Myocyte (in vitro differentiated cells): ENCODE results near the gene SLFN13. TPM values are rescaled to one million over a fixed set of nuclear protein-coding genes. Genes with fewer than 3 reads are reported as not detected.
"Not testable (repeated sequence)": the region's sequence is repeated elsewhere in the genome, so short reads cannot be mapped to it uniquely, and the experiment has no call there.

Experiments
- DNase-seq: peaks from one replicate; pipeline ENCODE4 v3.0.0-alpha.2; 2012; ENCODE audit warnings: low read depth
- polyA plus RNA-seq: library from polyadenylated mRNA; unstranded; fragments of >200 nt; gene quantifications from one replicate; pipeline ENCODE4 v1.2.1, GENCODE V29; 2012; ENCODE audit warnings: missing spikeins
- total RNA-seq: library from RNA; depleted of rRNA; stranded (reverse); fragments of >200 nt; gene quantifications from 2 replicates; pipeline ENCODE4 v1.2.3, GENCODE V29; 2014

The SLFN13 gene, protein sequence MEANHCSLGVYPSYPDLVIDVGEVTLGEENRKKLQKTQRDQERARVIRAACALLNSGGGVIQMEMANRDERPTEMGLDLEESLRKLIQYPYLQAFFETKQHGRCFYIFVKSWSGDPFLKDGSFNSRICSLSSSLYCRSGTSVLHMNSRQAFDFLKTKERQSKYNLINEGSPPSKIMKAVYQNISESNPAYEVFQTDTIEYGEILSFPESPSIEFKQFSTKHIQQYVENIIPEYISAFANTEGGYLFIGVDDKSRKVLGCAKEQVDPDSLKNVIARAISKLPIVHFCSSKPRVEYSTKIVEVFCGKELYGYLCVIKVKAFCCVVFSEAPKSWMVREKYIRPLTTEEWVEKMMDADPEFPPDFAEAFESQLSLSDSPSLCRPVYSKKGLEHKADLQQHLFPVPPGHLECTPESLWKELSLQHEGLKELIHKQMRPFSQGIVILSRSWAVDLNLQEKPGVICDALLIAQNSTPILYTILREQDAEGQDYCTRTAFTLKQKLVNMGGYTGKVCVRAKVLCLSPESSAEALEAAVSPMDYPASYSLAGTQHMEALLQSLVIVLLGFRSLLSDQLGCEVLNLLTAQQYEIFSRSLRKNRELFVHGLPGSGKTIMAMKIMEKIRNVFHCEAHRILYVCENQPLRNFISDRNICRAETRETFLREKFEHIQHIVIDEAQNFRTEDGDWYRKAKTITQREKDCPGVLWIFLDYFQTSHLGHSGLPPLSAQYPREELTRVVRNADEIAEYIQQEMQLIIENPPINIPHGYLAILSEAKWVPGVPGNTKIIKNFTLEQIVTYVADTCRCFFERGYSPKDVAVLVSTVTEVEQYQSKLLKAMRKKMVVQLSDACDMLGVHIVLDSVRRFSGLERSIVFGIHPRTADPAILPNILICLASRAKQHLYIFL
- total RNA-seq, result 0.37 and 1.1 TPM in 2 replicates
- polyA plus RNA-seq, result 1.1 TPM

DNA sequence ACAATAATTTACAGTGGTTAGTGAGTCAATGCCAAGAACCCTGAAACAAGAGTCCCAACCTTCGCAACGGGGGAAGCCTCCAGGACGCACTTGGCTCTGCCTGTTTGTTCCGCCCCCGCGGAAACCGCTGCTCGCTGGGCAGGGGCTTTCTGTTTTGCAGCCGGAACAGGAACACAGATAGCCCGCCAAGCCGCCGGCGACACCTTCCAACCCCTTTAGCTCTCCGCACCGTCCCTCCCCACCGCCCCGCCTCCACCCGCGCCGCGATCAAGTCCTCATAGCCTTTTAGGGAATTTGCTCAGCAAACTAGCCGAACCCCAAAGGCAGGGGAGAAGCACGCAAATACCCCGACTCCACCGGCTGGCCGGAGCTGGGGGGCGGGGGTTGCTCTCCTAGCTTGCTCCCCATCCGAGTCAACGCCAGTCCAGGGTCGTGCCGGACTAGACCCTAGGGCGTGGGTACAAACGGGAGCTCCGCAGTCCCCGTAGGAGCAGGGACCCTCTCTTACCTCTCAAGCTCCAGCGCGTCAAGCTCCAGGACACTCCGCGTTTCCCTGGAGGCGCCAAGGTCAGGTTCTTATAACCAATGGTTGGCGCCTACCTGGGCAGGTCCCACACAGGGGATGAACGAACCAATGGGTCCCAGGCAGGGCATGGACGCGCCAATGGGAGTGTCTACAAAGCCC, at the start of gene SLFN13:
TSS of gene SLFN13 (minus strand) at position 553 of the 685 bp plus-strand sequence. CDS start 3,086 bp downstream, outside the sequence.
- peak; percentile 44 for DNase-seq

DNA sequence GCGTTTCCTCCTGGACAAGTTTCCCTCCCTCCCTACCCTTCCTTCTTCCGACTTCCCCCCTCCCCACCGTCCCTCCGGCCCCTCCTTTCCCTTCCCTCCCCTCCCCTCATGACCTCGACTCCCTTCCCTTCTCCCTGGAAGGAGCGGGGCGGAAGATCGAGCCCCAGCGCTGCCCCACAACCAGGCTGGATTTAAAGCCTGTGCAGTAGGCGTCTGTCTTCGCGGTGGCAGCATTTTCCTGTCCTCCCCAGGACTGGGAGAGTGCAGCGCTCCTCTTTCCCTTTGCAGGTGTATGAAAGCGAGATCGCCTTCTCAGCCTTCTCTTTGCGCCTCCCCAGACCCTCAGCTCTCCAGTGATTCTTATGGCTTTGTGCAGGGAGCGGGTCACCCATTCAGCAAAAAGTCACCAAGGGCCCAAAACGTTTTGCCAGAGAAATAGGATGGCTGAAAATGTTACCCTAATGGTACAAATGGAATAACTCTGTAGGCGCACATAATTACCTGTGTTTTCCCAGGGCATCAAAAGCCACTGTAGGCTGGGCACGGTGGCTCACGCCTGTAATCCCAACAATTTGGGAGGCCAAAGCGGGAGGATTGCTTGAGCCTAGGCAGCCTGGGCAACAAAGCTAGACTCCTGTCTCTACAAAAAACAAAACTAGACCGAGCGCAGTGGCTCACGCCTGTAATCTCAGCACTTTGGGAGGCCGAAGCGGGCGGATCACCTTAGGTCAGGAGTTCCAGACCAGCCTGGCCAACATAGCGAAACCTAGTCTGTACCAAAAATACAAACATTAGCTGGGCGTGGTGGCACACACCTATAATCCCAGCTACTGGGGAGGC, 48.1 kb upstream of the SLFN13 start:
- DNase-seq, result no peak

DNA sequence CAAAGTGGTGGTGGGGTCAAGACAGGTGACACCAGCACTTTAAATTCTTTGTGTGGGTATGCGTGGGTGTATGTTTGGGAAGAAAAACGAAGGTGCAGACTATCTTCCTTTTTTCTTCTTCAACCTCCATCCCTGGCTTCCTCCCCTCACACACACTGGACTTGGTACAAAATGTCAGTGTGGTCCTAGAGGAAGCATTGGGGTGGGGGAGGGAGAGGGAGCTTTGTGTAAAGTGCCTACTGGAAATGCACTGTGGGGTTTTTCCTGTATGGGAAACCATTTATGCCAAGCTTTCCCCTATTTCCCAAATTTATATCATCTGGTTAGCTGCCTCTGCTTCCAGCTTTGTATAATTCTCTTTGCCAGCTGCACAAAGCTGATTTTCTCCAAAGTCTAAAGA, 44.5 kb upstream of the SLFN13 start:
- DNase-seq, result no peak

DNA sequence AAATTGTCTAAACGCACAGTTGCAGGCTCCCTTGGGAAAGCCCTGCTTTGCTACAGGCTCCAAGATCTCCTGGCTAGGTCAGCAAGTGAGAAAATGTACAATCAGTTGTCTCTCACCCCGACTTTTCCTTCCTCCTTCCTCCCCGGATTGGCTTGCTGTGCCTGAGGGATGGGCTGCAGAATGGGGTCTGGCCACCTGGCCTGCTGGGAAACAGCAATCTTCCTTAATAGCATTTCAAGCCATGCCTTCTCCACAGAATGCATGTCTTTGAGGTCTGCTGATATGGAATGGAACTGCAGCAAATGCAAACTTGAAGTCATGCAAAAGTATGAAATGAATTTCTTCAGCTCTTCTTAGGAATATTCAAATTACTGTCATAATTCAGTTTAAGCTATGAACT, 42.9 kb upstream of the SLFN13 start:
- no peak for DNase-seq

DNA sequence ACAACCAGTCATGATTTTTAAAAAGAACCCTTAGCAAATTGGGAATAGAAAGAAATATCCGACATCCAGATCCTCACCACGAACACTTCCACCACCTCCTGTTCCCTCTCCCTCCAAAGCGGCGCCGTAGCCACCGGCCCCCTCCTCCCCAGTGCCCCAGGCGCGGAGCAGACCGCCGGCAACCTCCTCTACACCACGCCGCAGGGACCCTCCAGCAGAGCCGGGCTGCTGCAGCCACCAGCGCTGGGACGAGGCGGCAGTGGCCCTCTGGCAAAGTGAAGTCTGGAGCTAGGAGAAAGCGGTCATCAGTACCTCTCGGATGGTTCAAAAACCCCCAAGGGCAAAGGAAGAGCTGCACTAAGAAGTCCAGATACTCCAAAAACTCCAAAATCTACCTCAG, 41.4 kb upstream of the SLFN13 start:
- DNase-seq, result no peak

DNA sequence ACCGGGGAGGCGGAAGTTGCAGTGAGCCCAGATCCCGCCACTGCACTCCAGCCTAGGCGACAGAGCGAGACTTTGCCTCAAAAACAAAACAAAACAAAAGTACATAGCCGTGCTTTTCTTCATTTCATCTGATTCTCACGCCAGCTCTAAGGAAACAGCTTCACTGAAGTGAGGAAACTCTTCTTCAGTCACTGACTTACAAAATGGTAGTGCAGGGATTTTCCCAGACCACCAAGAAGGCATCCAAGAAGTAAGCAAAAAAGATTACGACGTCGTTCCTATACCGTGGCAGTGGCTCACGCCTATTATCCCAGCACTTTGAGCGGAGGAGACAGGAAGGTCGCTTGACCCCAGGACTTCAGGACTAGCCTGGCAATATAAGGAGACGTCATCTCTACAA, 40.4 kb upstream of the SLFN13 start:
- no peak for DNase-seq

DNA sequence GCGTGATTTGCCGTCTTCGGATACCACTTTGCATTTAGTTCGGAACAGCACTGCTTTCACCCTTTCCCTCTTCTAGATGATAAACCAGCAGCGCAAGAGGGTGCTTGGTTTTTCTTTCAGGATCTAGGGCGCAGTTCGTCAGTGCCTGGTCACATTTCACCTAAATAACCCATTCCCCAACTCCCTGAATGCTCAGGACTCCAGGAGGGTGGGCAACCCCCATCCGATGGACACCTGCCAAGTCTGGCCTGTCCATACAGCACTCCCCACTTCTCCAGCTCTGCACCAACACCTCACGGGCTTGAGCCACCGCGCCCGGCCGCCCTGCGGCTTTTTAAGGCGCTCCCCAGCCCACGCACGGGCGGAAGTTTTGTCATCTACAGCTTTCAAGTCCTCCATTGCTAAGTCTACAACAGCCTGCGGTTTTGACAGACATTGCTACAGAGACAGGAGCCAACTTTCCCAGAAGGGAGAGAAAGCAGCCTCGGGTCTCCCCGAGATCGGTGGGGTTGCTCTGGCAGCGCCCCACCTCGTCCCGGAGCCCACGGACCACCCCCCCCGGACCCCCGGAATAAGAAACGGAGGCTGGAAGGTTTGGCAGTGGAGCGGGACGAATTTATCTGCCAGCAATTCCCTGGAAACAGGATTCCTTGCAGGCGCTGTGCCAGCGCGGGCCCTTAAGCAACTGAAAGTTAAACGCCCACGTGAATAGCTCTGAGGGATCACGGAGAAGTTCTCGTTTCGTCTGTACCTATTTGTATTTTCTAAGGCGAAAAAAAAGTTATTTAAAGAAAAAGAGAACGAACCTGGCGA, 38.6 kb upstream of the SLFN13 start:
- DNase-seq, result peak; percentile 55

DNA sequence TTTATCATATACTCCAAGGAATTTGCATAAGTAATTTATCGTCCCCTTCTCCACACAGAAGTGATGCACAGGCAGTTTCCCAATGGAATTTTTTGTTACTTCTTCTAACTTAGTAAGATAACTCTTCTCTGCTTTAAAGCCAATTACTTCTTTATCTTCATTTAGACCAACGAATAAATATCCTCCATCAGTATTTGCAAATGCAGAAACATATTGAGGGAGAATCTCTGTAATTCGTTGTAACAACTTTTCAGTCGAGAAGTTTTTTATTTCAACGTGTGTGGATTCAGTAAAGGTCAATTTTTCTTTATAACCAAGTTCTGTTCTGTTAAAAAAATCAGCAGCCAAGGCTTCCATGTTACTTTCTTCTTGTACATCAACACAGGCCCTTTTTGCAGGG, 30.7 kb upstream of the SLFN13 start:
- DNase-seq, result no peak

DNA sequence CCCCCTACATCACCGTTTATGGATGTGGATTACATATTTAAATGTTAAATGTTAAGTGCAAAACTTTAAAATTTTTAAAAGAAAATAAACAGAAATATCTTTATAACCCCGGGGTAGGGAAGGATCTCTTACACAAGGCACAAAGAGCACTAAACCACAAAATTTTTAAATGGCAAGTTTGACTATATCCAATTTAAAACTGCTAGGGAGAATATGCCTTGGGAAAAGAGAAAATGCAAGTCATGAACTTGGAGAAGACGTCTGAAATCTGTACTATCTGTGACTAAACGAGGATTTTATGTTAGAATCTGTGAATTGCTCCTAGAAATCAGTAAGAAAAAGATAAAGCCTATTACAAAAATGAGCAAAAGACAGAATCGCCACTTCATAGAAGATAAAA, 28.7 kb upstream of the SLFN13 start:
- no peak for DNase-seq

DNA sequence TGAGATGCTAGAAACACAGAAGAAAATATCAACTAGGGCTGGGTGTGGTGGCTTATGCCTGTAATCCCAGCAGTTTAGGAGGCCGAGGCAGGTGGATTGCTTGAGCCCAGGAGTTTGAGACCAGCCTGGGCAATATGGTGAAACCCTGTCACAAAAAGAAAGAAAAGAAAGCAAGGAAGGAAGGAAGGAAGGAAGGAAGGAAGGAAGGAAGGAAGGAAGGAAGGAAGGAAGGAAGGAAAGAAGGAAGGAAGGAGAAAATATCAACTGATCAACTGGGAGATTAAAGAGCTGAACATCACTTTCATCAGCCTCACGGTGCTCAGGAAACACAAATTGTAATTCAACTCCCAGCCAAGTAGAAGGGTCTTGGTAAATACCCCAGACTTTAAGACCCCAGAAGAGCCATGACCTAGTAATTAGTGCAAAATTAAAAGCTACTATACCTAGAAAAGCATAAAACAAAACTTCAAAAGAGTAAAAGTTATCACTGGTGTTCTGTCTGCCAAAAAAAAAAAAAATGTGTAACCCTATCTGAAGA, 27.8 kb upstream of the SLFN13 start:
- no peak for DNase-seq

DNA sequence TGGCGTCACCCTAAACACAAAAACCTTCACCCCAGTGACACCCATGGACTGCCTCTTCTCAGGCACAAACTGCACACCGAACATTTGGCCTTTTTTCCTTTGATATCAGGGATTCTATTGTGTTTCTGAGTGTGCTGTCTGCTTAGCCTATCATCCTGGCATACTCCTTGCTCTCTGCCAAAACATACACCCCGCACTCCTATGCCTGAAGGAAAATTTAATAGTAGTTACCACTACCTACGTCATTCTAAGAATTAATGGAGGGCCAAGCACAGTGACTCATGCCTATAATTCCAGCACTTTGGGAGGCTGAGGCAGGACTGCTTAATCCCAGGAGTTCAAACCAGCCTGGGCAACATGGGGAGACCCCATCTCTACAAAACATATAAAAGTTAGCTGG, 19.9 kb upstream of the SLFN13 start:
- no peak for DNase-seq

DNA sequence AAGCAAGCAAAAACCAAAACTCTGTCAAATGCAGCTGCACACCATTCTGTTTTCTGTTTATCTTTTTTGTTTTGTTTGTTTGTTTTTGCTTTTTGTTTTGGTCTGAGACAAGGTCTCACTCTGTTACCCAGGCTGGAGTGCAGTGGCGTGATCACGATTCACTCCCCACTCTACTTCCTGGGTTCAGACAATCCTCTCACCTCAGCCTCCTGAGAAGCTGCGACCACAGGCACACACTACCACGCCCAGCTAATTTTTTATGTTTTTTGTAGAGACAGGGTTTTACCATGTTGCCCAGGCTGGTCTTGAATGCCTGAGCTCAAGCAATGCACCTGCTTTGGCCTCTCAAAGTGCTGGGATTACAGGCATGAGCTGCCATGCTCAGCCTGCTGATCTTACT, 19.3 kb upstream of the SLFN13 start:
- DNase-seq, result no peak

DNA sequence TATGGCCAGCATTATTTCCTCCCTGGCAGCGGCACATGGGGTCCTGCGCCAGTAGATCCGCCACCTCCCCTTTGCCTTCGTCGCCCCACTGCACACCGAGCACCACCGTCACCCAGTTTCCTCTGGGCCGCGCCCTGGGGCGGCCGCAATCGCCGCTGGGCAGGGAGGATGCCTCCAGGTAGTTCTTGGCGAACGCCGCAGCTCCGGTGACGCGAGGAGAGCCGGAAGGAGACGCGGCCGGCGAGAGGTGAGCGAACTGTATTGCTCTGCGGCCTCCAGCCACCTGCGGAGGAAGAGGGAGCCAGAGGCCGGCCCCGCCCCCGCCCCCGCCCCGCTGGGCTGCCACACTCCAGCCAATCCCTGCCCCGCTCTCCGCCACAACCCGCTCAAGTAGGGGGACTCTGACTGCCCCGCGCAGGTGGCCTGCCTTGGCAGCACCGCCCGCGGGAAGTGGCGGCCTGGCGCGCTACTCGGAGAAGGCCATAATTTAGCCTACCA, 11.8 kb upstream of the SLFN13 start:
- DNase-seq, result no peak

DNA sequence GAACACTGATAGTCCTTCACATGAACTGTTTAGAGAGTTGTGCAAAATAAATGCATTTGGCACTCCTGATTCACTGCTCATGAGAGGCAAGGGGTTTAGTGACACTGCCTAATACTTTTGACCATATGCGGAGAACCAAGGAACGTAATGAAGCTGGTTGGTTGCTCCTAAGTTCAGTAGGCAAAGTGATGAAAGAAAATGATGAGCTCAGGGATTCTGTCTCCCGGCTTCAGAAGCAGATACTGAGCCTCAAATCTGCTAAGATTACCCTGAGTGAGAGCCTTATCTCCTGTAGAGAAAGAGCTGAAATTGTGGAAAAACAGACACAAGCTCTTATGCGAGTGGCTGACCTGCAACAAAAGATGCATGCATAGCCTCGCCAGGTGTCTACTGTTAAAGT, 5.5 kb upstream of the SLFN13 start:
- not testable (repeated sequence) for DNase-seq

DNA sequence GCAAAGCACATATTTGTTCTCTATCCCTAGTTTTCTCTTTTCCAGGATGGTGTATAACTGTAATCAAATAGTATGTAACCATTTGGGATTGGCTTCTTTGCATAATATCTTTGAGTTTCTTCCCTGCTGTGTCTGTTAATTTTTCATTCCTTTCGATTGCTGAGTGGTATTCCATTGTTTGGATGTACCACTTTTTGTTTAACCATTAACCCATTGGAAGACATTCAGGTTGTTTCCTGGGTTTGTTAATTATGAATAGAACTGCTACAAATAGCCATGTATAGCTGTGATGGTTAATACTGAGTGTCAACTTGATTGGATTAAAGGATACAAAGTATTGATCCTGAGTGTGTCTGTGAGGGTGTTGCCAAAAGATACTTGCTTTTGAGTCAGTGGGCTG, 4.6 kb upstream of the SLFN13 start:
- no peak for DNase-seq

DNA sequence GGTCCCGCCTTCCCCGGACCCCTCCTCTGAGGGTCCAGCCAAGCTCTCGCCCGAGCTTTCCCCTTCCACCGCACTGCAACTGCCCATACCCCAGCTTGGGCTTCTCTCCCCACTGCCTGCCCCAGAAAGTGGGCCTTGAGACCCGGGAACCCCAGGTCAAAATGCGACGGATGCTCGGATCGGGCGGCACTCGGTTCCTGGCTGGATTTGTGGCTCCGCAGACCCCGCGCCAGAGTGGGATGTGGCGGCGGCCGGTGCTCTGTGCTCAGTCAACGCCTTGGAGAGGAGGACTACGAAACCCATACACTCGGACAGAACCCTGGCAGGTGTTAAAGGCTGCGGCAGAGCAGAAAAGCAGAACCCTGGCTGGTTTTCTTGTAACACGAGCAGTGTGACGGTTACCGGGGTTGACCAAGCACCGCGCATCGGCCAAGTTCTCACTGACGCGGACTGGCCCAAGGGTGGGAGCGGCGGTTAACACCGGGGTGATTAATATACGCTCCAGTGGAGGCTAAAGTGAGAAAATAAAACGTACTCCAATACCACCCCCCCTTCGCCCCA, 885 bp upstream of the SLFN13 start:
- no peak for DNase-seq

DNA sequence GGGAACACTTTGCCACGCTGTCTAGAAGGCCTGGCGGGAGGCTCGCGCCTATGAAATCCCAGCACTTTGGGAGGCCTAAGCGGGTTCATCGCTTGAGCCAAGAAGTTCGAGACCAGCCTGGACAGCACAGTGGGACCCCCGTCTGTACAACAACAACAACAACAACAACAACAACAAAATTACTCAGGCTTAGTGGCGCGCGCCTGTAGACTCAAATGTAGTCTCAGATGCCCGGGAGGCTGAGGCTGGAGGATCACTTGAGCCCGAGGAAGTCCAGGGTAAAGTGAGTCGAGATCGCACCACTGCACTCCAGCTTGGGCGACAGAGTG, 297 bp upstream of the SLFN13 start:
- no peak for DNase-seq

DNA sequence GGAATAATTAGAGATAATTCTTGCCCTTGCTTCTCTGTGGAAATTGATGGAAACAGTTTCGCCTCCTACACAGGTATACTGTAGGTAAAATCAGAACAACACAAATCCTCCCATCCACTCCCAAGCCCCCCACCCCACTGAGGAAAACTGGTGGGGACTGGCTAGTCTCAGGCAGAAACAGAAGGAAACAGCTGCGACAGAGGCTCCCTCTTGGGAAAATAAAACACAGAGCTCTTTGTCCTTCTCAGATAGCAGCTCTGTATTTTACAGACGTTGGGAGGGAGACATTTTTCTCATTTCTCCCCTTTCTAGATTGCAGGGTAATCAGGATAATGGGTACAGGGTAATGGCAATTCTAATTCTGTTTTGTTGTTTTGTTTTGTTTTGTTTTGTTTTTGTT, 1.1 kb downstream of the SLFN13 start:
- no peak for DNase-seq

DNA sequence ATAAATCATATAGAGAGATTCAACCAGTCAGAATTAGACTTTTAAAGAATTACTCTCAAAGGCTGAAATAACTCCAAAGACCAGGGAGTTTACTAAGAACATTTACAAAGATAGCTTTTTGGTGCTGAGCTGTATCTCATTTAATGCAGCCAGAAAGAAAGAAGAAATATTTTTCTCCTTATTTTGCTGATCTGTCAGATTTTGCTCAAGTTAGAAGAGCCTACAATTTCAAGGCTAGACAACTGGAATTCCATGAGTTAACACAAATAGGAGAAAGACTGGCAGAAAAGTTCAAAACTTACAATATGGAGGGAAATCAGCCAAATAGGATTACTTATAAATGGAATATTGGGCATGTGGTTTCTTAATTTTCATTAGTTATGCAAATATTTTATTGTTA, 10.1 kb downstream of the SLFN13 start:
- DNase-seq, result no peak
